Muscle of back (tissue), 10 donors: ENCODE measurements around the gene JSRP1. TPM values are rescaled to one million over a fixed set of nuclear protein-coding genes. Genes with fewer than 3 reads are reported as not detected.

ENCODE experiments used
- polyA plus RNA-seq, 10 donors: library from polyadenylated mRNA; unstranded; fragments of 120-200 nt; gene quantifications; one replicate each; pipeline ENCODE4 v1.2.1, GENCODE V29; 2013; ENCODE audit not compliant: insufficient read length in 10 of 10

Gene JSRP1
- polyA plus RNA-seq, 10 donors: 46.9 to 73.3 (median 52.7) TPM

Other genes with a start within 250 kb of the JSRP1 start
- gene BTBD2, start 240.7 kb downstream of the JSRP1 start, polyA plus RNA-seq: 10 to 100 TPM; 49.9 to 89.7 (median 65.0) TPM
- 10 to 100 TPM; 59.6 to 92.7 (median 76.8) TPM for gene MKNK2, start 205.2 kb downstream of the JSRP1 start, polyA plus RNA-seq
- gene MOB3A, start 160.1 kb downstream of the JSRP1 start, polyA plus RNA-seq: 10 to 100 TPM; 13.5 to 19.9 (median 15.6) TPM
- gene IZUMO4, start 159.5 kb downstream of the JSRP1 start, polyA plus RNA-seq: 1 to 10 TPM; 1.1 to 3.9 (median 1.7) TPM
- gene AP3D1, start 104.9 kb downstream of the JSRP1 start, polyA plus RNA-seq: 10 to 100 TPM; 52.0 to 77.1 (median 62.3) TPM
- 10 to 100 TPM; 17.3 to 22.6 (median 20.4) TPM for gene DOT1L, start 92.5 kb downstream of the JSRP1 start, polyA plus RNA-seq
- gene PLEKHJ1, start 20.1 kb downstream of the JSRP1 start, polyA plus RNA-seq: 10 to 100 TPM; 46.6 to 83.3 (median 62.3) TPM
- gene SF3A2, start 19.6 kb downstream of the JSRP1 start, polyA plus RNA-seq: 10 to 100 TPM; 48.0 to 78.1 (median 59.7) TPM
- gene AMH, start 7.1 kb downstream of the JSRP1 start, polyA plus RNA-seq: 1 to 10 TPM; 1.4 to 6.6 (median 3.0) TPM
- gene PEAK3, start 25.8 kb upstream of the JSRP1 start, polyA plus RNA-seq: under 1 TPM in 8 of 10 donors, not detected in 2; 0.05 to 0.24 (median 0.09) TPM
- gene LINGO3, start 51.7 kb upstream of the JSRP1 start, polyA plus RNA-seq: under 1 TPM in 4 of 10 donors, not detected in 6; 0.05 to 0.27 (median 0.09) TPM
- gene LSM7, start 72.2 kb upstream of the JSRP1 start, polyA plus RNA-seq: 100 to 1,000 TPM in 1 of 10 donors, 10 to 100 TPM in 9; 51.1 to 113 (median 65.5) TPM
- gene SPPL2B, start 72.3 kb upstream of the JSRP1 start, polyA plus RNA-seq: 10 to 100 TPM; 18.7 to 52.0 (median 35.8) TPM
- gene TMPRSS9, start 103.8 kb upstream of the JSRP1 start, polyA plus RNA-seq: under 1 TPM; 0.11 to 0.64 (median 0.17) TPM
- 100 to 1,000 TPM in 2 of 10 donors, 10 to 100 TPM in 8; 56.2 to 113 (median 73.8) TPM for gene TIMM13, start 171.2 kb upstream of the JSRP1 start, polyA plus RNA-seq
- gene LMNB2, start 200.5 kb upstream of the JSRP1 start, polyA plus RNA-seq: 100 to 1,000 TPM in 1 of 10 donors, 10 to 100 TPM in 9; 46.0 to 112 (median 63.7) TPM
- 10 to 100 TPM in 7 of 10 donors, 1 to 10 TPM in 3; 5.8 to 34.0 (median 10.3) TPM for gene GADD45B, start 219.7 kb upstream of the JSRP1 start, polyA plus RNA-seq